HG03575 (cell line): ENCODE results near the gene PAF1.
"Not testable (repeated sequence)": the region's sequence is repeated elsewhere in the genome, so short reads cannot be mapped to it uniquely, and the experiment has no call there.

Source experiments
- ATAC-seq: cut with Tn5 transposase; IDR thresholded peaks from one replicate; pipeline ENCODE4 v1.9.1; 2021; ENCODE audit not compliant: unreplicated experiment, insufficient number of reproducible peaks, low FRiP score; ENCODE audit errors: extremely low read depth

PAF1 gene

GRCh38 chr19:39388657-39389056, 2.2 kb downstream of the PAF1 start:
- ATAC-seq = no peak

- no peak for ATAC-seq
Observed at GRCh38 chr19:39386557-39386956, 4.3 kb downstream of the PAF1 start.

- ATAC-seq = no peak
Observed at GRCh38 chr19:39385629-39386411, 5.1 kb downstream of the PAF1 start.

DNA sequence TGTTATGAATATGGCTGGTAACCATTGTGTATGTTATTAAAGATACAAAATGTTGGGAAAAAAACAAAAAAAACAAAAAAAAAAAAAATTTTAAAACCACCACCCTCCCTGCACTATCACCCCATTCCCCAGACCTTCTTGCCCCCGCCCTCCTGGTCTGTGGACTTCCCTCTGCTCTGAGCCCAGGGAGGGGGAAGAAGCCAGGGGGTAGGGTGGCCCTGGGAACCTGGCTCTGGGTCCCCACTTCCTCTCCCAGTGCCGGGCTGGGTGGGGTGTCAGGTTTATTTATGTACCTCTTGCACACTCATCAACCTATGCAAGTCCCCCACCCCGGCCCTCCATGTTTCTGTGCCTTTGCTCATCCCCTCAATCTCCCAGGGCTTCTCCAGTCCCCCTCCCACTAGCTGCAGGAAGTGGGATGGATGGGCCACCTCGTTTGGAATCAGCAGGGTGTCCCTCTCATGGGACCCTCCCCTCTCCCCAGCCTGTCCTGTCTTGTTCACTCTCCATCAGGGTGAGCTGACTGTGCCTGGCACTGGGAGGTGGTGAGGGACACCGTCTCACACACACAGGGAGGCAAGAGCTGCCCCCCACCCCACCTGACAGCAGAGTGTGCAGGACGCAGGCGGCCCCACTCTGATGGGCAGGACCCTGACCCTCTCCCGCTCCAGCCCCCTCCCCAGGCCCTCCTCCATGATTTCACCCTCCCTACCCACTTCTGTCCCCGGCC, 5.9 kb downstream of the PAF1 start:
- ATAC-seq = no peak

DNA sequence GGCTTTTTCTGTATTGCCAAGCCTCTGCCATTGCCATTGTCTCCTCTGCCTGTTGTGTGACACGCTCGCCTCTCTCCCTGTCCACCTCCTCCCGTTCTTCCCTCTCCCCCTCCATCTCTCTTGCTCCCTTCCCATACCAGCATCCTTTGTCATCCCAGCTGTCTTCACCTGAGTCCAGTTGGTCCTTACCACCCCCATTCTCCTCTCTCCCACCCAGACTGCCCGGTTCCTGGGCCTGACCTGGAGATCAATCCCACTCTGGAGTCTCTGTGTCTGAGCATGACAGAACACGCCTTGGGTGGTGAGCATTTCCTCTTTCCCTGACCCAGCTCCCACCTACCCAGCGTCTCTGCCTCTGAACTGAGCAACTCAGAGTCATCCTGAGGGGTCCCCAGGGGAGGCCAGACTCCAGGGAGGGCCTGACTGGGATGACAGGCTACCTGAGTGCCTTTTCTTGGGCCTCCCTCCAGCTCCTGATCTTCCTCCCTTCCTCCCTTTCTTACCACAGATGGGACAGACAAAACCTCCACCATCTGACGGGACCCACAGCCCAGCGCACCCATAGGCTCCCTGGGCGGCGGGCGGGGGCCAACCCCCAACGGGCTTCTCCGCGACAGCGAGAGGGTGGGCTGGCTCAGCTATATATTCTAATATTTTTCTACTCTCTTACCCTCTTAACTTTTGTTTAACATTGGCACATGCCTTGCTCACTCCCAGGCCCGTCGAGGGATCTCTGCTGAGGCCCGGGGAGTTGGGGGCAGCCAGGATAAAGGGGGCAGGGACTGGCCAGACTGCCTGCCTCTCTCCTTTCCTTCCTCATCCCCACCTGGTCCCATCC, 7.7 kb downstream of the PAF1 start:
- no peak for ATAC-seq

DNA sequence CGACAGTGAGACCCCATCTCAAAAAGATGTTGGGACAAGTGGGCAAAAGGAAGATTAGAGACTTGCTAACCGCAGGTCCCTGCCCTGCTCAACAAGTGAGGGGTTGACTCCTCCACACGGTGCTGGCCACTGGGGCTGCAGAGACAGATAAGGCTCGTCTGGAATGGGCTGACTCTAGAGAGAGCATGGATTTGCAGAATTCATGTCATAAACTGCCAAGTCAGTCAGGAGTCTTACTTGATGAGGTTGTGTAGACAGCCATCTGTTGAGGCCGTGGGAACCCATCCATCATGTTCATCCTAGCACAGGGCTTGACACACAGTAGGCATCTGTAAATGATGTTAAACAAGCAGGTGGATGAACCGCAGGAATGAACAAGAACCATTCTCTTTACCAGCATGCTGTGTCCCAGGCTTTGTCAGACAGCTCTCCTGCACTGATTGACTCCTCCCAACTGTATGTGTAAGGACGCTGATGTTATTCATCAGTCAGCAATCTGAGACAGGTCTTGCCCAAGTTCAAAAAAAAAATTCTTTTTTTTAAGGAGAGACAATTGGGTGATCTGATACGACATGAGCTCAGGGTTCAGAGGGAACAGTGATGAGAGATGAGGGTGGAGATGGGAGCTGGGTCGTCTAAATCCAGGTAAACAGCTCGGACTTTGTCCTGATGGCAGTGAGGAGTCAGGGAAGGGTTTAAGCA, 8.8 kb downstream of the PAF1 start:
- no peak for ATAC-seq

- ATAC-seq = no peak
Observed at GRCh38 chr19:39380521-39381502, 10.1 kb downstream of the PAF1 start.

DNA sequence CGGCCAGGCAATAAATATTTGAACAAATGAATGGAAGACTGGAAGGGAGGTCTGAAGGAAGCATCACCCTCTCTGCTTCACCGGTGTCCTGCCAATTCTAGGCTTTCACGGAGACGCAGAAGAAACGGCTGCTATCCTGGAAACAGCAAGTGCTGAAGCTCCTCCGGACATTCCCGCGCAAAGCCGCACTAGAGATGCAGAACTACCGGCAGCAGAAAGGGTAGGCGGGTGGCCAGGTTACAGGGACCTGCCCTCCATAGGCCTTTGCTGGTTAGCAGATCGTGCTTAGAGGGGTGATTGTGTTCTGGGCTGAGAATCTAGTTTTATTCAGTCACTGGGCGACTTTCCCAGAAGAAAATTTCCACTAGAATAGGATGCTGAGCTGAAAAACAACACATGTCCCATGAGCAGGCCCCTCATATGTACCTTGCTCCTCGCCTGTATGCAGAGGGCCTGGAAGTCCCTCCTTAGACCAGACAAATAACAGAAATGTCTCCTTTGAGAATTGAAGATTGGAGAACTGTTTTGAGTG, 11.0 kb downstream of the PAF1 start:
- no peak for ATAC-seq

GRCh38 chr19:39379366-39379765, 11.5 kb downstream of the PAF1 start:
- ATAC-seq = not testable (repeated sequence)

GRCh38 chr19:39377373-39378362, 13.2 kb downstream of the PAF1 start:
- ATAC-seq = no peak

DNA sequence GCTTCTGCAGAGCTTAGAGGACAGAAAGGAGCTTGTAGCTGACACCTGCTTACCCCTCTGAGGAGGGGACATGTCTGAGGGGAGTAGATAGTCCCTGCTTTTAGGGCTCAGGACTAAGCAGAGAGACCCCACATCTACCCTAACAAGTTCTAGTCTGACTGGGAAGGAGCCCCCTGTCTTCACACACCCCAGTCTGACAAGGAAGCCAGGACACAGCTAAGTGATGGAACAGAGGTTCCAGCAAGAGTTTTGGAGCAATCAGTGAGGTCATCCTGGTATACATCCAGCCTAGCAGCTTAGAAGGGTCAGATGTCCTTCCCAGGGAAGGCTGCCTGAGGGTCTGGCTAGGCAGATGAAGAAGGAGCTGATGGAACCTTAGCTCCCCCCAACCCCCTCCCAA, 15.0 kb downstream of the PAF1 start:
- no peak for ATAC-seq

- ATAC-seq = no peak
Observed at GRCh38 chr19:39372941-39373340, 18.0 kb downstream of the PAF1 start.

- no peak for ATAC-seq
Observed at GRCh38 chr19:39372047-39372802, 18.7 kb downstream of the PAF1 start.

- no peak for ATAC-seq
Observed at GRCh38 chr19:39370735-39371134, 20.2 kb downstream of the PAF1 start.

DNA sequence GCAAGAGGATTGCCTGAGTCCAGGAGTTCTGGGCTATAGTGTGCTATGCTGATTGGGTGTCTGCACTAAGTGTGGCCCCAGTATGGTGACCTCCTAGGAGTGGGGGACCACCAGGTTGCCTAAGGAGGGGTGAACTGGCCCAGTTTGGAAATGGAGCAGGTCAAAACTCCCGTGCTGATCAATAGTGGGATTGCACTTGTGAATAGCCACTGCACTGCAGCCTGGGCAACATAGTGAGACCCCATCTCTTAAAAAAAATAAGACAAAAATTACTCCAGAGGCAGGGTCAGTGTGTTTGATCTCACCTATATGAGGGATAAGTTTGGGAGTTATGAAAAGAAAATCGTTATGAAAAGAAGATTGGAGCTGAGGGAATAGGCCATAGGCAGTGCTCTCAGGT, 21.7 kb downstream of the PAF1 start:
- ATAC-seq = no peak

GRCh38 chr19:39365531-39365930, 25.4 kb downstream of the PAF1 start:
- no peak for ATAC-seq
